ENCODE data around the gene RPSA.

The RPSA gene

GRCh38 chr3:39386318-39386717 lies 20.2 kb upstream of the RPSA start:
- DNase-seq = no peak
- no peak overlapping the region for H3K4ac ChIP-seq (ENCODE audit: low read depth, low read length)
- H3K9ac ChIP-seq (ENCODE audit: low read length) = no peak overlapping the region
- H3K27ac ChIP-seq (ENCODE audit: low read depth, low read length) = no peak overlapping the region
- no peak overlapping the region for H4K5ac ChIP-seq (ENCODE audit: low read length)
- peaks cover 55% of the 10 kb centered on the region for H3K79me2 ChIP-seq (ENCODE audit: control insufficient read depth, insufficient read depth, low read length)
- no peak overlapping the region for H3K23ac ChIP-seq (ENCODE audit: low read length)
- no peaks in the 10 kb centered on the region for H3K36me3 ChIP-seq (ENCODE audit: control insufficient read depth, insufficient read depth, low read length)
- no peak overlapping the region for H2AK5ac ChIP-seq (ENCODE audit: low read length)
- no peak overlapping the region for H2BK120ac ChIP-seq (ENCODE audit: low read depth, low read length)
- H3K4me2 ChIP-seq (ENCODE audit: low read length) = no peak overlapping the region
- WGBS (ENCODE audit: extremely low coverage, insufficient coverage, low lambda C conversion rate) = no CpG with 5 or more reads among the region's 5 CpGs
- no peak overlapping the region for H3K4me3 ChIP-seq (ENCODE audit: low read length)
- no peaks in the 10 kb centered on the region for H3K27me3 ChIP-seq (ENCODE audit: insufficient read depth, low read length, poor library complexity)
- H3K18ac ChIP-seq (ENCODE audit: low read length) = no peak overlapping the region
- H4K8ac ChIP-seq (ENCODE audit: low read depth, low read length) = no peak overlapping the region
- H2BK15ac ChIP-seq (replicated peaks; ENCODE audit: low read depth) = no peak overlapping the region
- no peak overlapping the region for H3K56ac ChIP-seq (ENCODE audit: low read length)
- peaks cover 34% of the 10 kb centered on the region for H3K79me1 ChIP-seq (ENCODE audit: low read length)
- no peak overlapping the region for H2BK5ac ChIP-seq (ENCODE audit: low read length)
- H3K4me1 ChIP-seq (ENCODE audit: control insufficient read depth, low read depth, low read length) = peaks cover 4% of the 10 kb centered on the region

DNA sequence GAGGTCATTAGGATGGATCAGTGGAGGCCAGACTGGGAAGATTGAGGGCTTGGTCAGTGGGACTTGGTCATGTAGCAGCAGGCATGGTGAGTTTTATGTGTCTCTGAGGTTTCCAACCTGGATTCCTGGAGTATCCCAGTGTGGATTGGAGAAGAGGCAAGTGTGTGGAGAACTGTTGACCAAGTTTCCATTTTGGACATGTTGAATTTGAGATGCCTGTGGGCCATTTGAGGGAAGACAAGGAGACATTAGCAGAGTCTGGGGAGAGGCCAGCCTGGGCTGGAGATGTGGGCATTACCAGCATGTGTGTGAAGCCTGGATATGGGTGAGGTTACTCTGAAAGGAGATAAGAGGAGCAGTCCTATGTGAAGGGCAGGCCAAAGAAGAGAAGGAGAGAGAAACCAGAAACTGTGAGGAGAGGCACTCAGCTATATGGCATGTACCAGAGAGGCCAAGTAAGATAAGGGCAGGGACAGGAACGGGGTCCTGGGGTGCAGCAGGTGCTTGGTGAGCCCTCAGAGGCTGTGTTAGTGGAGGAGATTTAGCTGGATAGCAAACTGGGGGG lies 19.0 kb upstream of the RPSA start:
- no peak overlapping the region for H2AK5ac ChIP-seq (ENCODE audit: low read length)
- DNase-seq = no peak
- H3K4me3 ChIP-seq (ENCODE audit: low read length) = no peak overlapping the region
- H3K79me2 ChIP-seq (ENCODE audit: control insufficient read depth, insufficient read depth, low read length) = peaks cover 55% of the 10 kb centered on the region
- no peaks in the 10 kb centered on the region for H3K36me3 ChIP-seq (ENCODE audit: control insufficient read depth, insufficient read depth, low read length)
- no peak overlapping the region for H4K5ac ChIP-seq (ENCODE audit: low read length)
- peak overlapping the region; percentile 61 for H3K23ac ChIP-seq (ENCODE audit: low read length)
- no peak overlapping the region for H3K4ac ChIP-seq (ENCODE audit: low read depth, low read length)
- H3K27me3 ChIP-seq (ENCODE audit: insufficient read depth, low read length, poor library complexity) = no peaks in the 10 kb centered on the region
- H2BK5ac ChIP-seq (ENCODE audit: low read length) = no peak overlapping the region
- peaks cover 4% of the 10 kb centered on the region for H3K4me1 ChIP-seq (ENCODE audit: control insufficient read depth, low read depth, low read length)
- H3K56ac ChIP-seq (ENCODE audit: low read length) = no peak overlapping the region
- peaks cover 34% of the 10 kb centered on the region for H3K79me1 ChIP-seq (ENCODE audit: low read length)
- no CpG with 5 or more reads among the region's 1 CpG for WGBS (ENCODE audit: extremely low coverage, insufficient coverage, low lambda C conversion rate)
- H2BK15ac ChIP-seq (replicated peaks; ENCODE audit: low read depth) = no peak overlapping the region
- no peak overlapping the region for H3K4me2 ChIP-seq (ENCODE audit: low read length)
- no peak overlapping the region for H3K18ac ChIP-seq (ENCODE audit: low read length)
- H2BK120ac ChIP-seq (ENCODE audit: low read depth, low read length) = no peak overlapping the region
- H4K8ac ChIP-seq (ENCODE audit: low read depth, low read length) = no peak overlapping the region
- H3K27ac ChIP-seq (ENCODE audit: low read depth, low read length) = no peak overlapping the region
- no peak overlapping the region for H3K9ac ChIP-seq (ENCODE audit: low read length)

- Histone ChIP-seq H3K27me3 (ENCODE audit: insufficient read depth, low read length, poor library complexity) (no peaks in the 10 kb centered on the region), H2AK5ac (ENCODE audit: low read length) (no peak overlapping the region), H3K4me1 (ENCODE audit: control insufficient read depth, low read depth, low read length) (peaks cover 4% of the 10 kb centered on the region), H2BK15ac (replicated peaks; ENCODE audit: low read depth) (no peak overlapping the region), H3K79me1 (ENCODE audit: low read length) (peaks cover 34% of the 10 kb centered on the region), H2BK5ac (ENCODE audit: low read length) (no peak overlapping the region), H3K56ac (ENCODE audit: low read length) (no peak overlapping the region), H3K27ac (ENCODE audit: low read depth, low read length) (no peak overlapping the region), H3K4ac (ENCODE audit: low read depth, low read length) (no peak overlapping the region), H3K4me2 (ENCODE audit: low read length) (no peak overlapping the region), H4K5ac (ENCODE audit: low read length) (no peak overlapping the region), H3K79me2 (ENCODE audit: control insufficient read depth, insufficient read depth, low read length) (peaks cover 55% of the 10 kb centered on the region), H3K18ac (ENCODE audit: low read length) (no peak overlapping the region), H3K9ac (ENCODE audit: low read length) (no peak overlapping the region), H3K4me3 (ENCODE audit: low read length) (no peak overlapping the region), H4K8ac (ENCODE audit: low read depth, low read length) (no peak overlapping the region), H3K23ac (ENCODE audit: low read length) (no peak overlapping the region), H3K36me3 (ENCODE audit: control insufficient read depth, insufficient read depth, low read length) (no peaks in the 10 kb centered on the region), H2BK120ac (ENCODE audit: low read depth, low read length) (no peak overlapping the region)
- DNase-seq = no peak
- WGBS (ENCODE audit: extremely low coverage, insufficient coverage, low lambda C conversion rate) = no CpG with 5 or more reads among the region's 2 CpGs
Observed at GRCh38 chr3:39388153-39388552, 18.4 kb upstream of the RPSA start.

DNA sequence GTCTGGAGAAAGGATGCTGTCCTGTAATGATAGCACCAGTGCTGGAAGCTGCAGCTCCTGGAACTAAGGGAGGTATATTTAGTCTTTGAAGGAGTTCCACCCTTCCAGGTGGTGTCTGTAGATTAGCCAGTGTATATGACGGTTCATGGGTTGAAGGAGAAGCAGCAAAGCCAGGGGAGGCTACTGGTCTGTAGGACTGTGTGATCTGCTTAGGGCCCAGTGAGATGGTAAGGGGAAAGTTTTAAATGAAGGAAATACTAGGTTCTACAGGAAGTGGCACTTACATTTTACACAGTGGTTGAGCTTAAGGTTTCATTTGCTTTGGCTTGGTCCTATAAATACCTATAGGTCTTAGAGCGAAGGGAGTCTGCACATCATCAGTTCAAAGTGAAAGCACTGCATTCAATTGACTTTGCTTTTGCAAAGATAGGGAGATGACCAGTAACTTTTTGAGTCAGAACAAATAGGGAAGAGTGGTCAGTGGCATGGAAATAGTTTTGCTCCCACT lies 17.7 kb upstream of the RPSA start:
- Histone ChIP-seq H3K27ac (ENCODE audit: low read depth, low read length) (no peak overlapping the region), H3K4ac (ENCODE audit: low read depth, low read length) (no peak overlapping the region), H3K79me1 (ENCODE audit: low read length) (peaks cover 34% of the 10 kb centered on the region), H3K18ac (ENCODE audit: low read length) (no peak overlapping the region), H3K36me3 (ENCODE audit: control insufficient read depth, insufficient read depth, low read length) (no peaks in the 10 kb centered on the region), H4K8ac (ENCODE audit: low read depth, low read length) (no peak overlapping the region), H3K4me3 (ENCODE audit: low read length) (no peak overlapping the region), H3K27me3 (ENCODE audit: insufficient read depth, low read length, poor library complexity) (no peaks in the 10 kb centered on the region), H2BK120ac (ENCODE audit: low read depth, low read length) (no peak overlapping the region), H2AK5ac (ENCODE audit: low read length) (no peak overlapping the region), H3K56ac (ENCODE audit: low read length) (no peak overlapping the region), H2BK5ac (ENCODE audit: low read length) (no peak overlapping the region), H3K79me2 (ENCODE audit: control insufficient read depth, insufficient read depth, low read length) (peaks cover 54% of the 10 kb centered on the region), H3K4me1 (ENCODE audit: control insufficient read depth, low read depth, low read length) (peaks cover 4% of the 10 kb centered on the region), H3K23ac (ENCODE audit: low read length) (no peak overlapping the region), H4K5ac (ENCODE audit: low read length) (no peak overlapping the region), H2BK15ac (replicated peaks; ENCODE audit: low read depth) (no peak overlapping the region), H3K9ac (ENCODE audit: low read length) (no peak overlapping the region), H3K4me2 (ENCODE audit: low read length) (no peak overlapping the region)
- WGBS (ENCODE audit: extremely low coverage, insufficient coverage, low lambda C conversion rate) = no CpG with 5 or more reads among the region's 2 CpGs
- DNase-seq = no peak

GRCh38 chr3:39390181-39390580 lies 16.3 kb upstream of the RPSA start:
- DNase-seq = no peak
- Histone ChIP-seq H3K4me2 (ENCODE audit: low read length) (no peak overlapping the region), H3K4ac (ENCODE audit: low read depth, low read length) (no peak overlapping the region), H3K27ac (ENCODE audit: low read depth, low read length) (no peak overlapping the region), H3K18ac (ENCODE audit: low read length) (no peak overlapping the region), H3K79me2 (ENCODE audit: control insufficient read depth, insufficient read depth, low read length) (peaks cover 43% of the 10 kb centered on the region), H4K8ac (ENCODE audit: low read depth, low read length) (no peak overlapping the region), H2BK5ac (ENCODE audit: low read length) (no peak overlapping the region), H3K79me1 (ENCODE audit: low read length) (peaks cover 34% of the 10 kb centered on the region), H2AK5ac (ENCODE audit: low read length) (no peak overlapping the region), H3K56ac (ENCODE audit: low read length) (no peak overlapping the region), H3K36me3 (ENCODE audit: control insufficient read depth, insufficient read depth, low read length) (no peaks in the 10 kb centered on the region), H3K27me3 (ENCODE audit: insufficient read depth, low read length, poor library complexity) (no peaks in the 10 kb centered on the region), H2BK15ac (replicated peaks; ENCODE audit: low read depth) (no peak overlapping the region), H3K23ac (ENCODE audit: low read length) (no peak overlapping the region), H2BK120ac (ENCODE audit: low read depth, low read length) (no peak overlapping the region), H3K9ac (ENCODE audit: low read length) (no peak overlapping the region), H3K4me1 (ENCODE audit: control insufficient read depth, low read depth, low read length) (peaks cover 4% of the 10 kb centered on the region), H3K4me3 (ENCODE audit: low read length) (no peak overlapping the region), H4K5ac (ENCODE audit: low read length) (no peak overlapping the region)
- WGBS (ENCODE audit: extremely low coverage, insufficient coverage, low lambda C conversion rate) = no CpG with 5 or more reads among the region's 4 CpGs

DNA sequence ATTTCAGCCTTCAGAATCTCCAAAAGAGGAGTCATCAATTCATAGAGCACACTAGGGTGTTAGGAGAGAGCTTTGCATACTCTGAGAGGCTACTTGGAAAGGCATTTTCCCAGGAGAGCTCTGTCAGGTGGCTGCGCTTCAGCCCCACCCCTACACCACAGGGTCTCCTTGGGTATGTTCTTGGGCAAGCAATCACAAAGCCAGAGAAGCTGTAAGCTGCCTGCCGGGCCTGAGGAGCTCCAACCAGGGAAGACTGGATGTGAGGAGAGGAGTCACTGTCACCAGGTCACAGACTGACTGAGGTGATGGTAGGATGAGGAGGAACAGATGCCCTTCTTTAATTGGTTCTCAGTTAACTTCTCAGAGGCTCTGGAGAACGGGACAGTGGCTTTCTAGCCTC lies 9.8 kb upstream of the RPSA start:
- WGBS (ENCODE audit: extremely low coverage, insufficient coverage, low lambda C conversion rate) = no CpG with 5 or more reads among the region's 3 CpGs
- Histone ChIP-seq H3K4ac (ENCODE audit: low read depth, low read length) (no peak overlapping the region), H2BK15ac (replicated peaks; ENCODE audit: low read depth) (no peak overlapping the region), H3K9ac (ENCODE audit: low read length) (no peak overlapping the region), H2BK5ac (ENCODE audit: low read length) (no peak overlapping the region), H3K27ac (ENCODE audit: low read depth, low read length) (no peak overlapping the region), H3K23ac (ENCODE audit: low read length) (no peak overlapping the region), H3K4me2 (ENCODE audit: low read length) (no peak overlapping the region), H3K4me3 (ENCODE audit: low read length) (no peak overlapping the region), H3K4me1 (ENCODE audit: control insufficient read depth, low read depth, low read length) (no peaks in the 10 kb centered on the region), H3K27me3 (ENCODE audit: insufficient read depth, low read length, poor library complexity) (no peaks in the 10 kb centered on the region), H4K5ac (ENCODE audit: low read length) (no peak overlapping the region), H2AK5ac (ENCODE audit: low read length) (no peak overlapping the region), H3K36me3 (ENCODE audit: control insufficient read depth, insufficient read depth, low read length) (no peaks in the 10 kb centered on the region), H3K56ac (ENCODE audit: low read length) (no peak overlapping the region), H2BK120ac (ENCODE audit: low read depth, low read length) (no peak overlapping the region), H3K18ac (ENCODE audit: low read length) (no peak overlapping the region), H3K79me1 (ENCODE audit: low read length) (no peaks in the 10 kb centered on the region), H3K79me2 (ENCODE audit: control insufficient read depth, insufficient read depth, low read length) (no peaks in the 10 kb centered on the region), H4K8ac (ENCODE audit: low read depth, low read length) (no peak overlapping the region)
- no peak for DNase-seq
